H9 (cell line): ENCODE data around the gene VCAN. TPM values are rescaled to one million over a fixed set of nuclear protein-coding genes. Genes with fewer than 3 reads are reported as not detected.

Experiments used
- DNase-seq: peaks from one replicate; pipeline ENCODE4 v3.0.0-alpha.2; 2017
- H2AFZ ChIP-seq: one replicate; pipeline ENCODE4 v1.6.1; 2013; ENCODE audit warnings: mild to moderate bottlenecking, low read length, control low read depth, moderate library complexity
- H2AK5ac ChIP-seq: 2 replicates; pipeline ENCODE4 v1.6.1; 2013; ENCODE audit warnings: low read length, control low read depth, mixed read lengths; ENCODE audit not compliant: insufficient read length
- H2BK120ac ChIP-seq: one replicate; pipeline ENCODE4 v1.6.1; 2013; ENCODE audit warnings: low read depth, mild to moderate bottlenecking, low read length, control low read depth, inconsistent platforms; ENCODE audit not compliant: poor library complexity, severe bottlenecking
- H2BK12ac ChIP-seq: 2 replicates; pipeline ENCODE4 v1.6.1; 2013; ENCODE audit warnings: low read length, control low read depth, mixed read lengths, low read depth; ENCODE audit not compliant: insufficient read length
- H2BK15ac ChIP-seq: 2 replicates; pipeline ENCODE4 v1.6.1; 2013; ENCODE audit warnings: low read depth, low read length, control low read depth
- H2BK20ac ChIP-seq: one replicate; pipeline ENCODE4 v1.6.1; 2013; ENCODE audit warnings: low read depth, mild to moderate bottlenecking, low read length, control low read depth, inconsistent platforms; ENCODE audit not compliant: poor library complexity, severe bottlenecking
- H2BK5ac ChIP-seq: 2 replicates; pipeline ENCODE4 v1.6.1; 2013; ENCODE audit warnings: low read length, control low read depth, mixed read lengths; ENCODE audit not compliant: insufficient read length
- H3K14ac ChIP-seq: 2 replicates; pipeline ENCODE4 v1.6.1; 2013; ENCODE audit warnings: low read length, control low read depth; ENCODE audit not compliant: insufficient read depth
- H3K18ac ChIP-seq: 2 replicates; pipeline ENCODE4 v1.6.1; 2013; ENCODE audit warnings: low read depth, mild to moderate bottlenecking, mixed read lengths, low read length, control low read depth; ENCODE audit not compliant: insufficient read length
- H3K23ac ChIP-seq: 2 replicates; pipeline ENCODE4 v1.6.1; 2013; ENCODE audit warnings: low read length, control low read depth, mixed read lengths, low read depth; ENCODE audit not compliant: insufficient read length
- H3K23me2 ChIP-seq: 2 replicates; pipeline ENCODE4 v1.6.1; 2013; ENCODE audit warnings: low read depth, mild to moderate bottlenecking, mixed read lengths, low read length, control low read depth; ENCODE audit not compliant: insufficient read length, poor library complexity, severe bottlenecking
- H3K27ac ChIP-seq: 2 replicates; pipeline ENCODE4 v1.5.1; 2013; ENCODE audit warnings: low read length, control low read depth, mixed read lengths, low read depth; ENCODE audit not compliant: insufficient read length
- H3K27me3 ChIP-seq: 2 replicates; pipeline ENCODE4 v1.6.1; 2013; ENCODE audit warnings: low read length, control low read depth, inconsistent platforms; ENCODE audit not compliant: insufficient read depth
- H3K4ac ChIP-seq: 2 replicates; pipeline ENCODE4 v1.6.1; 2013; ENCODE audit warnings: low read depth, mild to moderate bottlenecking, control low read depth, inconsistent platforms, low read length, moderate library complexity
- H3K4me1 ChIP-seq: 2 replicates; pipeline ENCODE4 v1.6.1; 2013; ENCODE audit warnings: low read length, control low read depth, inconsistent platforms; ENCODE audit not compliant: insufficient read depth
- H3K4me2 ChIP-seq: 2 replicates; pipeline ENCODE4 v1.6.1; 2013; ENCODE audit warnings: low read length, control low read depth, mixed read lengths; ENCODE audit not compliant: insufficient read length, insufficient read depth
- H3K56ac ChIP-seq: 2 replicates; pipeline ENCODE4 v1.6.1; 2013; ENCODE audit warnings: low read depth, mild to moderate bottlenecking, mixed read lengths, low read length, control low read depth; ENCODE audit not compliant: insufficient read length
- H3K79me1 ChIP-seq: 2 replicates; pipeline ENCODE4 v1.6.1; 2013; ENCODE audit warnings: low read depth, mild to moderate bottlenecking, moderate library complexity, low read length, control low read depth, inconsistent platforms; ENCODE audit not compliant: insufficient read depth, poor library complexity, severe bottlenecking
- H3K79me2 ChIP-seq: 2 replicates; pipeline ENCODE4 v1.6.1; 2013; ENCODE audit warnings: low read length, control low read depth, inconsistent platforms; ENCODE audit not compliant: insufficient read depth
- H3K9ac ChIP-seq: 2 replicates; pipeline ENCODE4 v1.6.1; 2013; ENCODE audit warnings: low read length, control low read depth, mixed read lengths; ENCODE audit not compliant: insufficient read length; ENCODE audit errors: extremely low read depth
- H3K9me3 ChIP-seq: one replicate; pipeline ENCODE4 v1.6.1; 2013; ENCODE audit warnings: low read depth, low read length, inconsistent platforms; ENCODE audit not compliant: control insufficient read depth
- H3T11ph ChIP-seq: one replicate; pipeline ENCODE4 v1.6.1; 2013; ENCODE audit warnings: mild to moderate bottlenecking, low read length, control low read depth, inconsistent platforms
- H4K20me1 ChIP-seq: one replicate; pipeline ENCODE4 v1.6.1; 2013; ENCODE audit not compliant: control insufficient read depth, insufficient read length, insufficient read depth
- H4K5ac ChIP-seq: 2 replicates; pipeline ENCODE4 v1.6.1; 2013; ENCODE audit warnings: low read depth, mild to moderate bottlenecking, mixed read lengths, low read length, control low read depth; ENCODE audit not compliant: insufficient read length
- H4K8ac ChIP-seq: replicated peaks from 2 replicates; pipeline ENCODE4 v1.6.1; 2013; ENCODE audit warnings: low read length, control low read depth, mixed read lengths, low read depth; ENCODE audit not compliant: insufficient read length
- H4K91ac ChIP-seq: 2 replicates; pipeline ENCODE4 v1.6.1; 2013; ENCODE audit warnings: low read depth, mild to moderate bottlenecking, moderate library complexity, mixed read lengths, low read length, control low read depth; ENCODE audit not compliant: insufficient read length
- H3K27ac Mint-ChIP-seq, 3 experiments: 2 replicates in 2 of 3; 3 replicates in 1 of 3; pipeline ENCODE4 v1.8.0; 2020 to 2021; ENCODE audit warnings: mixed read lengths in 3 of 3, mild to moderate bottlenecking in 1 of 3, moderate library complexity in 1 of 3
- H3K27me3 Mint-ChIP-seq: 2 replicates; pipeline ENCODE4 v1.8.0; 2021; ENCODE audit warnings: low read depth, mild to moderate bottlenecking, moderate library complexity, mixed read lengths
- H3K36me3 Mint-ChIP-seq, 3 experiments: 2 replicates in 2 of 3; 3 replicates in 1 of 3; pipeline ENCODE4 v1.8.0; 2020 to 2021; ENCODE audit warnings: low read depth in 3 of 3, mixed read lengths in 3 of 3; ENCODE audit not compliant: insufficient read depth in 1 of 3
- H3K4me1 Mint-ChIP-seq, 2 experiments: 2 replicates each; pipeline ENCODE4 v1.8.0; 2020; ENCODE audit warnings: mixed read lengths in 2 of 2
- H3K4me3 Mint-ChIP-seq, 2 experiments: 2 replicates in 1 of 2; 3 replicates in 1 of 2; pipeline ENCODE4 v1.8.0; 2020 to 2021; ENCODE audit warnings: mild to moderate bottlenecking in 2 of 2, mixed read lengths in 2 of 2, moderate library complexity in 1 of 2
- H3K9me3 Mint-ChIP-seq, 2 experiments: 2 replicates in 1 of 2; 3 replicates in 1 of 2; pipeline ENCODE4 v1.8.0; 2020; ENCODE audit warnings: mild to moderate bottlenecking in 2 of 2, mixed read lengths in 2 of 2, moderate library complexity in 1 of 2
- CTCF ChIP-seq: fragments of 200-600 bp; sonication (generic); conservative IDR thresholded peaks from 3 replicates; pipeline ENCODE4 v1.8.0; 2021; ENCODE audit warnings: antibody characterized with exemption, mild to moderate bottlenecking
- WGBS: extraction: QIAGEN DNeasy Blood & Tissue Kit; methylation state at CpG from one replicate; pipeline ENCODE4 v1.1.7; 2013; ENCODE audit warnings: missing lambda C conversion rate, low lambda C conversion rate, mixed read lengths; ENCODE audit not compliant: insufficient read length; ENCODE audit errors: extremely low coverage; 5-methylcytosine and 5-hydroxymethylcytosine counted together
- total RNA-seq: library from RNA; stranded (reverse); gene quantifications from 2 replicates; pipeline ENCODE4 v1.2.1, GENCODE V29; 2021

The VCAN gene
- total RNA-seq, 1 experiment from 2014 or later = 278 TPM

GRCh38 chr5:83474161-83474796 lies 2.7 kb downstream of the VCAN start:
- peak overlapping the region; percentile 6 for H3K27ac ChIP-seq
- H3T11ph ChIP-seq = no peak overlapping the region
- H3K23me2 ChIP-seq = peaks cover 36% of the 10 kb centered on the region
- H2AK5ac ChIP-seq = no peak overlapping the region
- no CpG with 5 or more reads among the region's 46 CpGs for WGBS
- H3K23ac ChIP-seq = no peak overlapping the region
- H3K9me3 Mint-ChIP-seq = no peaks in the 10 kb centered on the region; a peak in 2 of 5 replicates
- H3K36me3 Mint-ChIP-seq = peaks cover 3 to 22% (median 4%) of the 10 kb centered on the region in 3 experiments; a peak in 6 of 7 replicates
- no peaks in the 10 kb centered on the region for H3K79me1 ChIP-seq
- H2AFZ ChIP-seq = no peak overlapping the region
- H3K14ac ChIP-seq = peak overlapping the region; percentile 53; the same call in 1 of the 2 replicates
- peak overlapping the region; percentile 96 to 98 (median 96) for H3K27ac Mint-ChIP-seq
- H3K4me3 Mint-ChIP-seq = peak overlapping the region; percentile 92 to 93
- no peaks in the 10 kb centered on the region for H4K20me1 ChIP-seq
- no peak overlapping the region for H2BK12ac ChIP-seq
- H3K9ac ChIP-seq = peak overlapping the region; percentile 18
- H3K18ac ChIP-seq = no peak overlapping the region
- H4K8ac ChIP-seq = no peak overlapping the region
- no peak overlapping the region for H2BK120ac ChIP-seq
- H2BK20ac ChIP-seq = no peak overlapping the region
- H3K79me2 ChIP-seq = peaks cover 18% of the 10 kb centered on the region; the same call in 1 of the 2 replicates
- H3K27me3 ChIP-seq = no peaks in the 10 kb centered on the region
- peak; percentile 97 for DNase-seq
- peak overlapping the region; percentile 55 for H3K4me2 ChIP-seq
- no peak overlapping the region for H4K91ac ChIP-seq
- TF ChIP-seq CTCF = no peak
- H3K27me3 Mint-ChIP-seq = no peaks in the 10 kb centered on the region
- H2BK15ac ChIP-seq = no peak overlapping the region
- H2BK5ac ChIP-seq = no peak overlapping the region
- H4K5ac ChIP-seq = no peak overlapping the region
- H3K4me1 Mint-ChIP-seq = peaks cover 47 to 57% of the 10 kb centered on the region in 2 experiments
- H3K56ac ChIP-seq = no peak overlapping the region
- no peaks in the 10 kb centered on the region for H3K9me3 ChIP-seq
- no peak overlapping the region for H3K4ac ChIP-seq
- peaks cover 8% of the 10 kb centered on the region; the same call in 1 of the 2 replicates for H3K4me1 ChIP-seq
